Tibial nerve (tissue), 4 donors: ENCODE data around the gene ZNRF1.

Experiments
- CTCF ChIP-seq, 5 experiments: fragments of 200-600 bp in 3 of 5; fragments of 450-650 bp in 2 of 5; sonication (generic) in 3 of 5; IDR thresholded peaks; one replicate each; pipeline ENCODE4 v1.5.1; 2016 to 2019; ENCODE audit warnings: antibody characterized with exemption in 5 of 5, mild to moderate bottlenecking in 3 of 5, moderate library complexity in 2 of 5
- EP300 ChIP-seq, 2 donors: sonication (generic); formaldehyde crosslinking; IDR thresholded peaks; one replicate each; pipeline ENCODE4 v1.6.1; 2017; ENCODE audit warnings: antibody characterized with exemption in 2 of 2, mild to moderate bottlenecking in 1 of 2
- POLR2A ChIP-seq, 2 donors: fragments of 450-650 bp; IDR thresholded peaks; one replicate each; pipeline ENCODE4 v1.6.1; 2017; ENCODE audit warnings: antibody characterized with exemption in 2 of 2, mild to moderate bottlenecking in 2 of 2, moderate library complexity in 2 of 2

GRCh38 chr16:74991593-74992403, 7.0 kb upstream of the ZNRF1 start:
- TF ChIP-seq CTCF (IDR thresholded peaks at IDR 0.05) = no peak
- TF ChIP-seq POLR2A (IDR thresholded peaks at IDR 0.05) = no peak
- no peak for TF ChIP-seq EP300 (IDR thresholded peaks at IDR 0.05)
